COLO829 (cell line): ENCODE data around the gene DHRS2.

ENCODE experiments used
- DNase-seq: peaks from one replicate; pipeline ENCODE4 v3.0.0; 2012; ENCODE audit warnings: low spot score

Gene DHRS2

GRCh38 chr14:23612802-23613201 is 23.4 kb upstream of the DHRS2 start:
- no peak for DNase-seq

- DNase-seq, result no peak
Measured at GRCh38 chr14:23613242-23614070, 22.7 kb upstream of the DHRS2 start.

GRCh38 chr14:23614395-23614828 is 21.8 kb upstream of the DHRS2 start:
- DNase-seq, result no peak

GRCh38 chr14:23615856-23616255 is 20.3 kb upstream of the DHRS2 start:
- no peak for DNase-seq

- DNase-seq, result no peak
Measured at GRCh38 chr14:23617539-23617938, 18.6 kb upstream of the DHRS2 start.

- DNase-seq, result no peak
Measured at GRCh38 chr14:23618415-23618988, 17.7 kb upstream of the DHRS2 start.

GRCh38 chr14:23620177-23620702 is 15.9 kb upstream of the DHRS2 start:
- DNase-seq, result no peak

GRCh38 chr14:23621204-23621931 is 14.8 kb upstream of the DHRS2 start:
- no peak for DNase-seq

GRCh38 chr14:23621932-23622730 is 14.0 kb upstream of the DHRS2 start:
- DNase-seq, result no peak

GRCh38 chr14:23622990-23623389 is 13.2 kb upstream of the DHRS2 start:
- no peak for DNase-seq

- no peak for DNase-seq
Measured at GRCh38 chr14:23623962-23624361, 12.2 kb upstream of the DHRS2 start.

- DNase-seq, result no peak
Measured at GRCh38 chr14:23624830-23625404, 11.2 kb upstream of the DHRS2 start.

GRCh38 chr14:23626946-23627345 is 9.2 kb upstream of the DHRS2 start:
- DNase-seq, result no peak

- DNase-seq, result no peak
Measured at GRCh38 chr14:23627961-23628360, 8.2 kb upstream of the DHRS2 start.

GRCh38 chr14:23629204-23629603 is 7.0 kb upstream of the DHRS2 start:
- no peak for DNase-seq

GRCh38 chr14:23629832-23630396 is 6.2 kb upstream of the DHRS2 start:
- DNase-seq, result no peak

- DNase-seq, result no peak
Measured at GRCh38 chr14:23630687-23631086, 5.5 kb upstream of the DHRS2 start.

GRCh38 chr14:23631234-23631633 is 4.9 kb upstream of the DHRS2 start:
- no peak for DNase-seq

- DNase-seq, result peak; percentile 93
Measured at GRCh38 chr14:23631702-23632460, 4.3 kb upstream of the DHRS2 start.

- DNase-seq, result no peak
Measured at GRCh38 chr14:23632461-23633159, 3.6 kb upstream of the DHRS2 start.
